GM21367 (cell line): ENCODE measurements around the gene RBM10.
A peak's percentile ranks its signal among the peaks of the same experiment; 100 is the strongest.
"Not testable (repeated sequence)": the region's sequence is repeated elsewhere in the genome, so short reads cannot be mapped to it uniquely, and the experiment has no call there.

ENCODE experiments used
- ATAC-seq: cut with Tn5 transposase; IDR thresholded peaks from one replicate; pipeline ENCODE4 v1.9.1; 2021; ENCODE audit not compliant: unreplicated experiment

Gene RBM10, protein sequence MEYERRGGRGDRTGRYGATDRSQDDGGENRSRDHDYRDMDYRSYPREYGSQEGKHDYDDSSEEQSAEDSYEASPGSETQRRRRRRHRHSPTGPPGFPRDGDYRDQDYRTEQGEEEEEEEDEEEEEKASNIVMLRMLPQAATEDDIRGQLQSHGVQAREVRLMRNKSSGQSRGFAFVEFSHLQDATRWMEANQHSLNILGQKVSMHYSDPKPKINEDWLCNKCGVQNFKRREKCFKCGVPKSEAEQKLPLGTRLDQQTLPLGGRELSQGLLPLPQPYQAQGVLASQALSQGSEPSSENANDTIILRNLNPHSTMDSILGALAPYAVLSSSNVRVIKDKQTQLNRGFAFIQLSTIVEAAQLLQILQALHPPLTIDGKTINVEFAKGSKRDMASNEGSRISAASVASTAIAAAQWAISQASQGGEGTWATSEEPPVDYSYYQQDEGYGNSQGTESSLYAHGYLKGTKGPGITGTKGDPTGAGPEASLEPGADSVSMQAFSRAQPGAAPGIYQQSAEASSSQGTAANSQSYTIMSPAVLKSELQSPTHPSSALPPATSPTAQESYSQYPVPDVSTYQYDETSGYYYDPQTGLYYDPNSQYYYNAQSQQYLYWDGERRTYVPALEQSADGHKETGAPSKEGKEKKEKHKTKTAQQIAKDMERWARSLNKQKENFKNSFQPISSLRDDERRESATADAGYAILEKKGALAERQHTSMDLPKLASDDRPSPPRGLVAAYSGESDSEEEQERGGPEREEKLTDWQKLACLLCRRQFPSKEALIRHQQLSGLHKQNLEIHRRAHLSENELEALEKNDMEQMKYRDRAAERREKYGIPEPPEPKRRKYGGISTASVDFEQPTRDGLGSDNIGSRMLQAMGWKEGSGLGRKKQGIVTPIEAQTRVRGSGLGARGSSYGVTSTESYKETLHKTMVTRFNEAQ

DNA sequence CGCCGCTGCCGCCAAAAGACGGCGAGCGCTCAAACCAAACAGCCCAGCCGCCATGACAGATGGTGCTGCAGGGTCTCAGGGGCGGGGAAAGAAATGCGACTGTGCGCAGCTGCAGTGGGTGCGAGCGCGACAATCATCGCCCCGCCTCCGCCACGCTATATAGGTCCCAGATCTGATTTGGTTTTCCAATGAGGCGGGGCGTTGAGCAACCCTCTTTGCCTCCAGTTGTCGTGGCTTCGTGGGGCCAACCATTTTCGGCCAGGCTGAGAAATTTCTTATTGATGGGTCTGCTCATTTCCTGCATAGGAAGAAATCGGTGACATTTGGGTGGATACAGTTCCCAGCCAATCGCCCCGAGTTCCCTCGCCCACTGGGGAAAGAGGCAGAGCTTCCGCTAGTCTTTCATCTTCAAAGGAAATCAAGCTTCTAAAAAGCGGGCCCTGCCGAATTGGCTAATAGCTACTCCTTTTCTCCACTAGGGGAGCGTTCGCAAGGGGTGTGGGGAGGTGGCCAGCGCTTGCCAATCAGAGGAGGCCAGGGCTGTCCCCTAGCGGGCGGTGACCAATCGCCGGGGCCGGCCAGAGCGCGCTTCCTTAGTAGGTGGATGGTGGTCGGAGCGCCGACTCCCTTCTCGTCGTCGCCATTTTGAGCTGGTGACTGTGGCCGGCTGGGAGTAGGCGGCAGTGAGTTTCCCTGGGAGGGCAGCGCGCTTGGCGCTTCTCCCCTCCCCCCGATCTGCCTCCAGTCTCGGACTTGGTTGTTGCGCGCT is at the start of gene RBM10, which contains the start of gene NDUFB11:
Gene RBM10, plus strand, starts transcription at position 596 of the 769 bp plus-strand sequence. CDS start 2,261 bp downstream, outside the sequence.
Gene NDUFB11, minus strand, starts transcription at position 77 of the 769 bp plus-strand sequence. Its CDS starts 23 bp downstream, at position 54.
- ATAC-seq: peak; percentile 80

DNA sequence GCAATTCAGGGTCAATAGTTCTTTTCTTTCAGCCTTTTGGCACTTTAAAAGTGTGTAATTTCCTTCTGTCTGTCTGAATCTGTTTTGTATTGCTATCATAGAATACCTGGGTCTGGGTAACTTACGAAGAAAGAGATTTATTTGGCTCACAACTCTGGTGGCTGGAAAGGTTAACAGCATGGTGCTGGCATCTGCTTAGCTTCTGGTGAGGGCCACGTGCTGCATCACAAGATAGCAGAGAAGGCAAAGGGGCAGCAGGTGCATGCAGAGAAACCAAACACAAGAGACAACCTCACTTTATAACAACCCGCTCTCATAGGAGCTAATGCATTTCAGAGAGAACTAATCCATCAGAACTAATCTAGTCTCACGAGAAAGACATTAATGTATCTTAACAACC is 48.0 kb upstream of the RBM10 start:
- ATAC-seq: no peak

DNA sequence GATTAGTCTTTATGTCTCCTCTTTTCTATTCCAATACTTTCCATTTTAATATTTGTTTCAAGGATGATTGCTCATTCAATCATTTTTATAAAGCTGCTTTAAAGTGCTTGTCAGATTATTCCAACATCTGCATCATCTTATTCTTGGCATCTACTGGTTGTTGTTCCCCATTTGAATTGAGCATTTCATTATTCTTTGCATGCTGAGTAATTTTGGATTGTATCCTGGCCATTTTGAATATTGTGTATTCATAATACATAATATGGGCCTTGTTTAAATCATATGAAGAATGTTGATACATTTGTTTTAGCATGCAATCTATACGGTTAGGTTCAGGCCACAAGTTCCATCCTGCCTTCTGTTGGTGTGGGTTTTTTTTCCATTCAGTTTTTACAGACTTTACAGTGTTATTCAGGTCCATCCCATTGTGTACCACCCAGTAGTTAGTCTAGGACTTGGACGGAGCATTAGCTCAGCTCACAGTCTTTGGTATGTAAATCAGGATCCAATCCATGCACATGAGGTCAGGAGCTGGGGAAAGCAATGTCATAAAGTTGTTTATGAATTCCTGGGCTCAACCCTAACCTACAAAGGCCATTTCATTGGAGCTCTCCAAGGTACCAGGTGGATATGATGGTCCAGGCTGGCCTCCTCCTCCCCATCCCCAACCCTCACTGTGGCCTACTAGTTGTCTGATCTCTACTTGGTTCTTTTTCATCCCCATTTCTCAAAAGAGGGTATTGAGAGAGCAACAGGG is 46.5 kb upstream of the RBM10 start:
- ATAC-seq: no peak

DNA sequence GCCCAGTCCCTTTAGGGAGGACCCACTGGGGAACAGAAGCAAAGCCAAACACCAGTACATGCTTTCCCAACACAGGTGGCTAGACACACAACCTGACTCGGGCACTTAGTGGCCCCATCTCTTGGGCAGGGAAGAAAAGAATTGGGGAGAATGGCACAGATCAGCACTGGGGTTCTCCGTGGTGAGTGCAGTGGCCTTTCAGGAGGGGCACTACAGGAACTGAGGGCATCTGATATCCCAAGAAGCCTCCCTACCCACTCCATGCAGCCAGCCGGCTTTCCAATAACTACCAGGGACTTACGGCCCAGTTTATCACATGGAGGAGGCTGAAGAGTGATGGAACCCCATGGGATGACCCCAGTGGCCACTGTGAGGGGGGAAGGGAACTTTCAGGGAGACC is 43.8 kb upstream of the RBM10 start:
- ATAC-seq: no peak

DNA sequence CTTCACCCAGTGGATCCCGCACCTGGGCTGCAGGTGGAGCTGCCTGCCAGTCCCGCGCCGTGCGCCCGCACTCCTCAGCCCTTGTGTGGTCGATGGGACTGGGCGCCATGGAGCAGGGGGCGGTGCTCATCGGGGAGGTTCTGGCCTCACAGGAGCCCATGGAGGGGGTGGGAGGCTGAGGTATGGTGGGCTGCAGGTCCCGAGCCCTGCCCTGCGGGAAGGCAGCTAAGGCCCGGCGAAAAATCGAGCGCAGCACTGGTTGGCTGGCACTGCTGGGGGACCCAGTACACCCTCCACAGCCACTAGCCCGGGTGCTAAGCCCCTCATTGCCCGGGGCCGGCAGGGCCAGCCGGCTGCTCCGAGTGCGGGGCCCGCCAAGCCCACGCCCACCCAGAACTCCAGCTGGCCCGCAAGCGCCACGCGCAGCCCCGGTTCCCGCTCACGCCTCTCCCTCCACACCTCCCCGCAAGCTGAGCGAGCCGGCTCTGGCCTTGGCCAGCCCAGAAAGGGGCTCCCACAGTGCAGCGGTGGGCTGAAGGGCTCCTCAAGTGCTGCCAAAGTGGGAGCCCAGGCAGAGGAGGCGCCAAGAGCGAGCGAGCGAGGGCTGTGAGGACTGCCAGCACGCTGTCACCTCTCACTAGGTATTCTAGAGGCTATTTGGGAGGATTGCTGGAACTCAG is 33.9 kb upstream of the RBM10 start:
- ATAC-seq: not testable (repeated sequence)

DNA sequence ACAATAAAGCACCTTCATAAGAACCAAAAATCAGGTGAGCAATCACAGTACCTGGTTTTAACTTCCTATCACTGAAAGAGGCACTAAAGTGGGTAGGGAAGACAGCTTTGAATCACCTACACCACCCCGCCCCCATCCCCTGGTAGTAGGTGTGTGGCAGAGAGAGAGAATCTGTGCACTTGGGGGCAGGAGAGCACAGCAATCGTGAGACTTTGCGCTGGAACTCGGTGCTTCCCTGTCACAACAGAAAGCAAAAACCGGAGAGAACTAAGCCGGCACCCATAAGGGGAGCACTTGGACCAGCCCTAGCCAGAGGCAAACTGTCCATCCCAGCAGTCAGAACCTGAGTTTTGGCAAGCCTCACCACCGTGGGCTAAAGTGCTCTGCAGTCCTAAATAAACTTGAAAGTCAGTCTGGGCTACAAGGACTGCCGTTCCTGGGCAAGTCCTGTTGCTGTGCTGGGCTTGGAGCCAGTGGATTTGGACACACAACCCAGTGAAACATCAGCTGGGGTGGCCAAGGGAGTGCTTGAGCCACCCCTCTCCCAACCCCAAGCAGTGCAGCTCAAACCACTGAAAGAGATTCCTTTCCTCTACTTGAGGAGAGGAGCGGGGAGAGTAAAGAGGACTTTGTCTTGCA is 32.6 kb upstream of the RBM10 start:
- ATAC-seq: no peak

DNA sequence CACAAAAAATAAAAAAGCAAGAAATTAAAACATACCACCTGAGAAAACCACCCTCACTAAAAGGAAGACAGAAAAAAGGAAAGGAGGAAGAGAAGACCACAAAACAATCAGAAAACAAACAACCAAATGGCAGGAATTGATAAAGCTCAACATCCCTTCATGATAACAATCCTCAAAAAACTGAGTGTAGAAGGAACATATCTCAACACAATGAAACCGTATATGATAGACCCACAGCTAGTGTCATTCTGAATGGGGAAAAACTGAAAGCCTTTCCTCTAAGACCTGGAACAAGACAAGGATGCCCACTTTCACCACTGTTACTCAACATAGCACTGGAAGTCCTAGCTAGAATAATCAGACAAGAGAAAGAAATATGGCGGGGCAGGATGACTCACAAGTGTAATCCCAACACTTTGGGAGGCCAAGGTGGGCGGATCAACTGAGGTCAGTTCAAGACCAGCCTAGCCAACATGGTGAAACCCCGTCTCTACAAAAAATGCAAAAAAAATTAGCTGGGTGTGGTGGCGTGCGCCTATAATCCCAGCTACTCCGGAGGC is 28.4 kb upstream of the RBM10 start:
- ATAC-seq: not testable (repeated sequence)

DNA sequence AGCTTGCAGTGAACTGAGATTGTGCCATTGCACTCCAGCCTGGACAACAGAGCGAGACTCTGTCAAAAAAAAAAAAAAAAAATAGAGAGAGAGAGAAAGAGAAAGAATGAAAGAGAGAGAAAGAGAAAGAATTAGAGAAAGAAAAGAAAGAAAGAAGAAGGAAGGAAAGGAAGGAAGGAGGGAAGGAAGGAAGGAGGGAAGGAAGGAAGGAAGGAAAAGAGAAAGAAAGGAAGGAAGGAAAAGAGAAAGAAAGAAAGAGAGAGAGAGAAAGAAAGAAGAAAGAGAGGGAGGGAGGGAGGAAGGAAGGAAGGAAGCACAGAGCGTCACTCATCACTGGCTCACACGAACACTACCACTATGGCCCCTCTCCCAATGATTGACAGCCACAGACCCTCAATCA is 20.6 kb upstream of the RBM10 start:
- ATAC-seq: not testable (repeated sequence)

DNA sequence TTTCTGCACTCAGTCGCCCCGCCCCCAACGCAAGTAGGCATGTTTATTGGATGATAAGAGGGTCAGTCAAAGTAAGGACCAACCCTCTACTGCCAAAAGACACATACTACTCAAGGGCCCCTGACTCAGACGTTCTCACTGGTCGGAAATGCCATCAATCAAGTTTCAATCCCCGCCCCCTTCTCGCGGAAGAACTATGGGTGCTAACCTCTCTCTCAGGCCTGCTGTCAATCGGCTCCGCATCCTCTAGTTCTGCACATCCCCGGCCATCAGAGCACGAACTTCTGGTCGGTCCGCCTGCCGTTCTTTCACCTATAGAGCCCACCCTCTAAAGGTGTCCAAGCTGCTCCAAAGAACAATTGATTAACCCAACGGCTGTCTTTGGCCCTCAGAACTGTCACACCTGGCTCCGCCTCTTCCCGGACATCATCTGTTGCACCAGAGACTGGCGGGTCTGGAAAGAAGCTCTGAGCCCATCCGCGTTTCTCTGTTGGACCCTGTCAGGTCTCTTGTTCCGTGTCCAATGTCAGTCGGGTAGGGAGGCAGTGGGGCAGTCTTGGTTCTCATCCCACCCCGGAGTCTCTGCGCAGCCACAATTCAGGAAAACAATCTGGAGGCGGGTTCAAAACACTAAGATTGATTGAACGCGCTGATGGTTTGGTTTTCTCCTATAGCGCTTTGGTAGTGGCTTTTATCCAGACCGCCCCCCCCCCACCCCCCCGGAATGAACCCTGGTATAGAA is 15.7 kb upstream of the RBM10 start:
- peak; percentile 93 for ATAC-seq

DNA sequence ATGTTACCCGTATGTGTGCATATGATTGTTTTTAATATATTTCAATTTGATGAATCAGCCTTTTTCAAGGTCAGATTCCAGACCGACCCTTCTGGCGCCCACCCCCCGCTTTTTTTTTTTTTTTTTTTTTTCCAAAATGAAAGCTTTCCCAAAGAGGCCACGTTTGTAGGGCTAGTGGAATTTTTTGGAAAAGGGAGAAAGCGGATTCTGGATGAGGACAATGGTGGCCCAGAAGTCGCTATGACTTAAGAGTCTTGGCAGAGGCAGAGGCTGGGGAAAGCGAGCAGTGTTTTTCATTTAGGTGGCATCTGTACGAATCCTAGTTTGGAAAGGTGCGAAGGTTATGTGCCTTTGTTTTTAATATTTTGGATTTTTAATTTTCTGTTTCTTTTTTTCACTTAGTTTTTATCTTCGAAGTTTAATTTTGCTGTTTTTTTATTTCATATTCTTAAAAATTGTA is 15.1 kb upstream of the RBM10 start:
- ATAC-seq: no peak

DNA sequence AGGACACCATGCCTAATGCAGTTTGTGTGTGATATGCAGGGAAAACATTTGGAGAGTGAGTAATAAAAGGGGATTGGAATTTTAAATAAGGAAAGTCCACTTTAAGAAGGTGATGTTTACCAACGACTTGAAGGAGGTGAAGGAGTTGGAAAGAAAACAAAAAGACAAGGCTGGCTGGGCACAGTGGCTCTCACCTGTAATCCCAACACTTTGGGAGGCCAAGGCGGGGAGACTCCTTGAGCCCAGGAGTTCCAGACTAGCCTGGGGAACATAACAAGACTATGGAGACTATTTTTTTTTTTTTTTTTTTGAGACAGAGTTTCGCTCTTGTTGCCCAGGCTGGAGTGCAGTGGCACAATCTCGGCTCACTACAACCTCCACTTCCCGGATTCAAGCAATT is 11.5 kb upstream of the RBM10 start:
- no peak for ATAC-seq

DNA sequence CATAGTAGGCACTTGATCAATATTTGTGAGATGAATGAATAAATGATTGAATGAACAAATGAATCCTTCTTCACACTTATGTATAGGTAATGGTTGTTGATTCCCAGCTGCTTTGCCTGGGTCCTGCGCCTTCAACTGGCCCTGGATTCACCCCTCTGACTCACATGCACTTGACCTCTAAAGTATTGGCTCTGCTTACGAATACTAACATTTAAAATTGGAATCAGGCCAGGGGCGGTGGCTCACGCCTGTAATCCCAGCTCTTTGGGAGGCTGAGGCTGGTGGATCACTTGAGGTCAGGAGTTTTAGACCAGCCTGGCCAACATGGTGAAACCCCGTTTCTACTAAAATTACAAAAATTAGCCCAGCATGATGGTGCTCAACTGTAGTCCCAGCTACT is 9.4 kb upstream of the RBM10 start:
- not testable (repeated sequence) for ATAC-seq

DNA sequence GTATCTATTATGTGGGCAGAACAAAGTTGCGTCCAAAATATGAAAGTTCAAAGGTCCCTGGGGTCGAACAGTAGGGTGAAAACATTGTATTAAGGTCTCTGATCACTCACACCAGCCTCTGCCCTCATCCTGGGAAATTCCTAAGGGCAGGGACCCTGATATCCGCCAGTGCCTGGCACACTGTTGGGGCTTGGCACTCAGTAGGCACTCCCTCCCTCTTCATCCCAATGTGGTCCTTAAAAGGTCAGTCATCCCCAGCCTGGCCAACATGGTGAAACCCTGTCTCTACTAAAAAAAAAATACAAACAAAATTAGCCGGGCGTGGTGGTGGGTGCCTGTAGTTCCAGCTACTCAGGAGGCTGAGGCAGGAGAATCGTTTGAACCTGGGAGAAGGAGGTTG is 6.8 kb upstream of the RBM10 start:
- no peak for ATAC-seq

DNA sequence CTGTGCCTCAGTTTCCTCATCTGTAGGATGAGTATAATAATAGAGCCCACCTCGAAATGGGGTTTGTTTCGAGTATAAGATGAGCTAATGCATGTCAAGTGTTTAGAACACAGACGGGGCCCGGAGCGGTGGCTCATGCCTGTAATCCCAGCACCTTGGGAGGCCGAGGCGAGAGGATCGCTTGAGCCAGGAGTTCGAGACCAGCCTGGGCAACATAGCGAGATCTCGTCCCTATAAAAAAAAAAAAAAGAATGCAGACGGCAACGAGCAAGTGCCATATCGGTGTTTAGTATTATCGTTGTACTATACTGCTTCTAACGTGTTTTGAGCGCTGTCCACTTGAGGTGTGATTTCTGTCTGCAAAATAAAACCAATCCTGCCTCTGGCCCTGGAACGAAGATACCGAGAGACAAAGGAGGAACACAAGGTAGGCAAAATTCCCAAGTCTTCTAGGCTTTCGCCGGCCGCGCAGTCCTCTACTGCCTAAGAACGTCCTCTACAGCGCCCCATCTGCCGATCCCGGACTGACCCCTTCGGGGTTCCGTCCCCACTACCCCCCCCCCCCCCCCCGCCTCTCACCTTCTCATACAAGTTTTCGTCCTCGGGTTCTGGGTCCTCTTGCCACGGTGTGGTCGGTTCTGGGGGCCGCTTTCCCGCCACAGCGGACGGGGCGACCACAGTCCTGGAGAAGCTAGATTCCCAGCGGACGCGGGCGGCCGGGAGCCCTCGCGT is 961 bp upstream of the RBM10 start:
- ATAC-seq: no peak

DNA sequence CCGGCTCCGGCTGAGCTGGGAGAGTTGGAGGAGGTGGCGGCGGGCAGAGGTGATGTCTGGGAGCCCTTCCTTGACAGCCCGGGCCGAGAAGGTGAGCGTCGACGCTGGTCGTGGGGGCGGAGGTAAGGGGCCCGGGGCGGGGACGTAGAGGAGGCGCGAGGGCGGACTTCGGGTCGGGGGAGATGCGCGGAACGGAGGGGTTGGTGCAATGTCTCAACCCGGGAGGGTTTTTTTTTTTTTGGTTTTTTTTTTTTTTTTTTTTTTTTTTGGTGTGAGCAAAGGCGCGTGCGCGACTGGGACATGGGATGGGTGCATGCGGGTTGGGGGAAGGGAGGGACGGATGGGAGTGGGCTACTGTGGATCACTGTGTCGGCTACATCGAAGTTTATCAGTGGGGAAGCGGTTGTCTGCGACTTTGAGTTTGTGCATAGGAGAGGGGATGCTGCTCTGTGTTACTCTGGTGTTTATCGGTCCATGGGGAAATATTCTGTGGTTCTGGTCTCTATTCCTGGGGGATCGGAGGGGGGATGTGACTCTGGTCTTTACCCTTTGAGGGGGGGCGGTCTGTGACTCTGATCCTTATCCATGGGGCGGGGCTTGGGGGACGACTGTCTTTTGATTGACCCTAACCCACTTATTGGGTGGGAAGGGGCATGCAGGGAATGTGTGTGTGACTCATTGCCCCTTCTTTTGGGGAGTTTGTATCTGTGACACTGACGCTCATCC is 537 bp downstream of the RBM10 start:
- ATAC-seq: peak; percentile 14

DNA sequence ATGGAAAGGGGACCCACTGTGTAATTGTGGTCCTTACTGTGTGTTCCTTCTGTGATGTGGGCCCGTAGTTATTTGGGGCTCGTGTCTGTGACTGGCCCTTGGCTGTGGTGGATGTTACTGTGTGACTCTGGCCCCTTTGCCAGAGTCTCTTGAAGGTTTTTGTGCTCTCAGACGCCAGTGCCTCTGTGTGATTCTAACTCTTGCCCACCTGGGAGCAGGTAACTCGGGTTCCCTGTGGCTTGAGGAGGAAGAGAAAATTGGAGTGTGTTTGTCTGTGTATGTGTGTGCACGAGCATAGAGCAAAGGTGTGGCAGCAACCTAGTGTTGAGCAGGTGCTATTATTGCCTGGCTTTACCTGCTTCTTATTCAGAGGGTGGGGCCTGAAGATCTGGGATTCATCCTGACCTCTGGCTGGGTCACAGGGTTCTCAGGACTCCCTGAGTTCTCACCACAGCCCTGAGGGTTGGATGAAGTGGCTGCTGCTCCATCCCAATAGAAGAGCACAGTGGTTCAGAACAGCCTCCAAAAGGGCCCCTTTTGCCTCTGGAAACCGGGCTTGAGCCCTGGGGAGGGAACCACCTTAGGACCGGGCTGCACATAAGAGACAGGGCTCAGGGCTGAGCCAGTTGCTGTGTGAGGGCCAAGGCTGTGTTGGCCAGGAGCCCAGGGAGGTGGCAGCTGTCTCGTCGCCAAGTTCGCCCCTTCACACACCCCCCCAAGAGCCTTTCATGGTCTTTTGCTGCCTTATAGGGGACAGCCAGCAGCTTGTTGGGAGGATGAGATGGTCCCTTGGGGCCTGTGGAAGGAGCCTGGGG is 1.3 kb downstream of the RBM10 start:
- ATAC-seq: no peak
